Measurements from ENCODE around the gene ARHGEF28. TPM values are rescaled to one million over a fixed set of nuclear protein-coding genes. Genes with fewer than 3 reads are reported as not detected.

ARHGEF28 gene
- total and polyA plus RNA-seq, 2 donors (not counting 1 experiment from before 2014, with no cell fraction given), result not detected

GRCh38 chr5:73649926-73650325, 23.9 kb downstream of the ARHGEF28 start:
- Mint-ChIP-seq H3K4me1 (no peaks in the 10 kb centered on the region), H3K27me3 (peaks cover 21% of the 10 kb centered on the region), H3K27ac (no peak overlapping the region), H3K4me3 (no peak overlapping the region), H3K9me3 (ENCODE audit: insufficient read depth) (no peaks in the 10 kb centered on the region)
- TF ChIP-seq EZH2 (IDR thresholded peaks at IDR 0.05; ENCODE audit: borderline replicate concordance, insufficient read depth, low read depth, low read length, poor library complexity, severe bottlenecking) (no peak), CTCF (IDR thresholded peaks at IDR 0.05) (no peak)
- H3K9ac ChIP-seq (ENCODE audit: low read length), result no peak overlapping the region
- no peaks in the 10 kb centered on the region for H3K9me3 ChIP-seq (ENCODE audit: control extremely low read depth in 1 of 3, control insufficient read depth in 2 of 3, insufficient read depth in 1 of 3, low read length in 2 of 3)
- no peaks in the 10 kb centered on the region for H4K20me1 ChIP-seq (ENCODE audit: control insufficient read depth, insufficient read depth, low read length, poor library complexity, severe bottlenecking)
- no peaks in the 10 kb centered on the region for H3K4me1 ChIP-seq (ENCODE audit: control insufficient read depth in 2 of 2, insufficient read depth in 2 of 2, low read length in 2 of 2)
- H3K4me2 ChIP-seq (replicated peaks; ENCODE audit: low read depth, low read length, poor library complexity, severe bottlenecking), result no peak overlapping the region
- POLR2A ChIA-PET, result no interaction called here
- no peaks in the 10 kb centered on the region for H3K36me3 ChIP-seq (replicated peaks in 1 of 2; ENCODE audit: control extremely low read depth in 1 of 2, control insufficient read depth in 1 of 2, extremely low read depth in 1 of 2, insufficient read depth in 2 of 2, low read length in 1 of 2)
- DNase-seq, result no peak
- 86% methylated on average over 1 of the region's 3 CpGs for WGBS (ENCODE audit: insufficient coverage)
- no peak overlapping the region for H3K4me3 ChIP-seq (ENCODE audit: control extremely low read depth in 1 of 5, extremely low read depth in 1 of 5, insufficient read depth in 1 of 5, low read depth in 2 of 5, low read length in 4 of 5)
- H3K27me3 ChIP-seq (replicated peaks in 1 of 4; ENCODE audit: control extremely low read depth in 1 of 4, control insufficient read depth in 3 of 4, insufficient read depth in 4 of 4, low read length in 3 of 4), result peaks cover 0 to 5% (median 2%) of the 10 kb centered on the region in 4 experiments
- no peak overlapping the region for H3K27ac ChIP-seq (ENCODE audit: low read length in 2 of 2)
- H2AFZ ChIP-seq (ENCODE audit: insufficient read depth, low read depth, low read length, poor library complexity, severe bottlenecking), result no peak overlapping the region
- CTCF ChIA-PET, result no interaction called here
- intact Hi-C loops (cut with micrococcal nuclease), result no loop called here
- no peaks in the 10 kb centered on the region for H3K79me2 ChIP-seq (ENCODE audit: control insufficient read depth, insufficient read depth, low read length)
- ATAC-seq (ENCODE audit: low read depth), result no peak

GRCh38 chr5:73652391-73652790, 26.4 kb downstream of the ARHGEF28 start:
- Histone ChIP-seq H3K79me2 (ENCODE audit: control insufficient read depth, insufficient read depth, low read length) (no peaks in the 10 kb centered on the region), H3K4me1 (ENCODE audit: control insufficient read depth in 2 of 2, insufficient read depth in 2 of 2, low read length in 2 of 2) (no peaks in the 10 kb centered on the region), H3K27ac (ENCODE audit: low read length in 2 of 2) (no peak overlapping the region), H4K20me1 (ENCODE audit: control insufficient read depth, insufficient read depth, low read length, poor library complexity, severe bottlenecking) (no peaks in the 10 kb centered on the region), H3K9ac (ENCODE audit: low read length) (no peak overlapping the region), H3K27me3 (replicated peaks in 1 of 4; ENCODE audit: control extremely low read depth in 1 of 4, control insufficient read depth in 3 of 4, insufficient read depth in 4 of 4, low read length in 3 of 4) (peaks cover 0 to 2% (median 0%) of the 10 kb centered on the region in 4 experiments), H2AFZ (ENCODE audit: insufficient read depth, low read depth, low read length, poor library complexity, severe bottlenecking) (no peak overlapping the region), H3K4me2 (replicated peaks; ENCODE audit: low read depth, low read length, poor library complexity, severe bottlenecking) (no peak overlapping the region), H3K36me3 (replicated peaks in 1 of 2; ENCODE audit: control extremely low read depth in 1 of 2, control insufficient read depth in 1 of 2, extremely low read depth in 1 of 2, insufficient read depth in 2 of 2, low read length in 1 of 2) (no peaks in the 10 kb centered on the region), H3K9me3 (ENCODE audit: control extremely low read depth in 1 of 3, control insufficient read depth in 2 of 3, insufficient read depth in 1 of 3, low read length in 2 of 3) (no peaks in the 10 kb centered on the region), H3K4me3 (ENCODE audit: control extremely low read depth in 1 of 5, extremely low read depth in 1 of 5, insufficient read depth in 1 of 5, low read depth in 2 of 5, low read length in 4 of 5) (no peak overlapping the region)
- H3K4me3 Mint-ChIP-seq, result no peak overlapping the region
- CTCF ChIA-PET, result no interaction called here
- H3K27me3 Mint-ChIP-seq, result peaks cover 12% of the 10 kb centered on the region
- no peak overlapping the region for H3K27ac Mint-ChIP-seq
- TF ChIP-seq CTCF (IDR thresholded peaks at IDR 0.05) (no peak), EZH2 (IDR thresholded peaks at IDR 0.05; ENCODE audit: borderline replicate concordance, insufficient read depth, low read depth, low read length, poor library complexity, severe bottlenecking) (no peak)
- 85% methylated on average over 1 of the region's 2 CpGs for WGBS (ENCODE audit: insufficient coverage)
- ATAC-seq (ENCODE audit: low read depth), result no peak
- POLR2A ChIA-PET, result no interaction called here
- intact Hi-C loops (cut with micrococcal nuclease), result no loop called here
- no peaks in the 10 kb centered on the region for H3K9me3 Mint-ChIP-seq (ENCODE audit: insufficient read depth)
- no peak for DNase-seq
- H3K4me1 Mint-ChIP-seq, result no peaks in the 10 kb centered on the region

Data from B cell (primary cell).